Neutrophil (primary cell): Measurements from ENCODE around the gene ITGA7.
A peak's percentile ranks its signal among the peaks of the same experiment; 100 is the strongest.

Experiments used
- H3K27ac ChIP-seq: fragments of 200-600 bp; sonication (generic); 2 replicates; pipeline ENCODE4 v1.5.1; 2016; ENCODE audit warnings: mild to moderate bottlenecking, moderate library complexity
- H3K27me3 ChIP-seq: fragments of 200-600 bp; sonication (generic); 2 replicates; pipeline ENCODE4 v1.6.0; 2016; ENCODE audit warnings: mild to moderate bottlenecking
- H3K36me3 ChIP-seq: fragments of 200-600 bp; sonication (generic); 2 replicates; pipeline ENCODE4 v1.5.1; 2017
- H3K4me1 ChIP-seq, 2 experiments: fragments of 200-600 bp in 1 of 2; sonication (generic) in 1 of 2; 1 replicate in 1 of 2; 2 replicates in 1 of 2; pipeline versions ENCODE4 v1.5.1 to v1.6.1; 2013 to 2016; ENCODE audit warnings: low read depth in 1 of 2, low read length in 1 of 2, mild to moderate bottlenecking in 1 of 2, moderate library complexity in 1 of 2; ENCODE audit not compliant: control insufficient read depth in 1 of 2, insufficient read depth in 1 of 2
- H3K4me3 ChIP-seq, 2 experiments: fragments of 200-600 bp in 1 of 2; sonication (generic) in 1 of 2; 1 replicate in 1 of 2; 2 replicates in 1 of 2; pipeline ENCODE4 v1.5.1; 2013 to 2016; ENCODE audit warnings: low read depth in 1 of 2, low read length in 1 of 2, mild to moderate bottlenecking in 1 of 2, moderate library complexity in 1 of 2
- H3K9me3 ChIP-seq: fragments of 200-600 bp; sonication (generic); 2 replicates; pipeline ENCODE4 v1.5.1; 2016
- TF ChIP-seq, protein P1 (sequence below): fragments of 200-600 bp; sonication (generic); IDR thresholded peaks from 2 replicates; pipeline ENCODE4 v1.5.1; 2016; ENCODE audit warnings: antibody characterized with exemption

The ITGA7 gene, protein sequence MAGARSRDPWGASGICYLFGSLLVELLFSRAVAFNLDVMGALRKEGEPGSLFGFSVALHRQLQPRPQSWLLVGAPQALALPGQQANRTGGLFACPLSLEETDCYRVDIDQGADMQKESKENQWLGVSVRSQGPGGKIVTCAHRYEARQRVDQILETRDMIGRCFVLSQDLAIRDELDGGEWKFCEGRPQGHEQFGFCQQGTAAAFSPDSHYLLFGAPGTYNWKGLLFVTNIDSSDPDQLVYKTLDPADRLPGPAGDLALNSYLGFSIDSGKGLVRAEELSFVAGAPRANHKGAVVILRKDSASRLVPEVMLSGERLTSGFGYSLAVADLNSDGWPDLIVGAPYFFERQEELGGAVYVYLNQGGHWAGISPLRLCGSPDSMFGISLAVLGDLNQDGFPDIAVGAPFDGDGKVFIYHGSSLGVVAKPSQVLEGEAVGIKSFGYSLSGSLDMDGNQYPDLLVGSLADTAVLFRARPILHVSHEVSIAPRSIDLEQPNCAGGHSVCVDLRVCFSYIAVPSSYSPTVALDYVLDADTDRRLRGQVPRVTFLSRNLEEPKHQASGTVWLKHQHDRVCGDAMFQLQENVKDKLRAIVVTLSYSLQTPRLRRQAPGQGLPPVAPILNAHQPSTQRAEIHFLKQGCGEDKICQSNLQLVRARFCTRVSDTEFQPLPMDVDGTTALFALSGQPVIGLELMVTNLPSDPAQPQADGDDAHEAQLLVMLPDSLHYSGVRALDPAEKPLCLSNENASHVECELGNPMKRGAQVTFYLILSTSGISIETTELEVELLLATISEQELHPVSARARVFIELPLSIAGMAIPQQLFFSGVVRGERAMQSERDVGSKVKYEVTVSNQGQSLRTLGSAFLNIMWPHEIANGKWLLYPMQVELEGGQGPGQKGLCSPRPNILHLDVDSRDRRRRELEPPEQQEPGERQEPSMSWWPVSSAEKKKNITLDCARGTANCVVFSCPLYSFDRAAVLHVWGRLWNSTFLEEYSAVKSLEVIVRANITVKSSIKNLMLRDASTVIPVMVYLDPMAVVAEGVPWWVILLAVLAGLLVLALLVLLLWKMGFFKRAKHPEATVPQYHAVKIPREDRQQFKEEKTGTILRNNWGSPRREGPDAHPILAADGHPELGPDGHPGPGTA

DNA sequence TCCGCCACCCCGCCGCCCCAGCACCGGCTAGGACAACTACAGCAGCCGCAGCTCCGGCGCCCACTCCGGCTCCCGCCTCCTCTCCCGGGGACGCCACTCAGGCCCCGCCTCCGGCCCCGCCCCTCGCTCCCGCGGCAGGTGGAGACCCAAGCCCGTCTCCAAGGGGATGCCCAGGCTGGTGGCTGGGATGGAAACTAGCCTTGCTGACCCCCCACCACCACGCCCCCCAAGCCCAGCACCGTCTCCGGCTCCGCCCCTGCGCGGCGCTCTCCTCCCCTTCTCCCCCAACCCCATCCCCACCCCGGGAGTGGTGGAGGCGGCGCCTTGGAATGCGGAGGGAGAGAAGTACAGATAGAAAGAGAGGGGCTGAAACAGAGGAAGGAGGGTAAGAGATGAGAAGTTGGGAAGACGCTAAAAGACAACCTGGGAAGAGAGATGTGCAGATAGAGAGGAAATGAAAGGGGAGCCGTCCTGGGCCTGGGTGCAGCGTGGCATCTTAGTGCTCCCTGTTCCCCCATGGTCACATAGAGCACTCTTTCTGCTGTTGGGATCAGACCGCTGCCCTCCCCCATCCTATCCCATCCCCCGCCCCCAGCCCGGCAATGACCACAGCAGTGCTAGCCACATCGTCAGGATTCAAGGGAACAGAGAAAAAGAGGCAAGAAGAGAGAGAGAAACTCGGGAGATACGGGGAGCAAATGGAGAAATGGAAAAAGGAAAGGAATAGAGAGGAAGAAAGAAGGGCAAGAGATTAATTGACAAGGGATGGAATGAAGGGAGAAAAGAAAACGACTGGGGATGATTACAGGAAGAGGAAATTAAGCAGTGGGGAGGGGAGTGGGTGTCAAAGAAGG lies at the start of gene ITGA7:
ITGA7 (minus strand) TSS at position 64 of the 854 bp plus-strand sequence. CDS start 222 bp downstream, outside the sequence.
- peaks cover 21% of the 10 kb centered on the region for H3K27me3 ChIP-seq
- H3K27ac ChIP-seq = no peak within 1 kb of the TSS
- no peaks in the 10 kb centered on the region for H3K36me3 ChIP-seq
- H3K4me1 ChIP-seq = peaks cover 17 to 20% of the 10 kb centered on the region in 2 experiments
- no peaks in the 10 kb centered on the region for H3K9me3 ChIP-seq
- TF ChIP-seq, protein P1, sequence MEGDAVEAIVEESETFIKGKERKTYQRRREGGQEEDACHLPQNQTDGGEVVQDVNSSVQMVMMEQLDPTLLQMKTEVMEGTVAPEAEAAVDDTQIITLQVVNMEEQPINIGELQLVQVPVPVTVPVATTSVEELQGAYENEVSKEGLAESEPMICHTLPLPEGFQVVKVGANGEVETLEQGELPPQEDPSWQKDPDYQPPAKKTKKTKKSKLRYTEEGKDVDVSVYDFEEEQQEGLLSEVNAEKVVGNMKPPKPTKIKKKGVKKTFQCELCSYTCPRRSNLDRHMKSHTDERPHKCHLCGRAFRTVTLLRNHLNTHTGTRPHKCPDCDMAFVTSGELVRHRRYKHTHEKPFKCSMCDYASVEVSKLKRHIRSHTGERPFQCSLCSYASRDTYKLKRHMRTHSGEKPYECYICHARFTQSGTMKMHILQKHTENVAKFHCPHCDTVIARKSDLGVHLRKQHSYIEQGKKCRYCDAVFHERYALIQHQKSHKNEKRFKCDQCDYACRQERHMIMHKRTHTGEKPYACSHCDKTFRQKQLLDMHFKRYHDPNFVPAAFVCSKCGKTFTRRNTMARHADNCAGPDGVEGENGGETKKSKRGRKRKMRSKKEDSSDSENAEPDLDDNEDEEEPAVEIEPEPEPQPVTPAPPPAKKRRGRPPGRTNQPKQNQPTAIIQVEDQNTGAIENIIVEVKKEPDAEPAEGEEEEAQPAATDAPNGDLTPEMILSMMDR = no peak
- peak within 1 kb of the TSS; percentile 59 to 85 for H3K4me3 ChIP-seq

DNA sequence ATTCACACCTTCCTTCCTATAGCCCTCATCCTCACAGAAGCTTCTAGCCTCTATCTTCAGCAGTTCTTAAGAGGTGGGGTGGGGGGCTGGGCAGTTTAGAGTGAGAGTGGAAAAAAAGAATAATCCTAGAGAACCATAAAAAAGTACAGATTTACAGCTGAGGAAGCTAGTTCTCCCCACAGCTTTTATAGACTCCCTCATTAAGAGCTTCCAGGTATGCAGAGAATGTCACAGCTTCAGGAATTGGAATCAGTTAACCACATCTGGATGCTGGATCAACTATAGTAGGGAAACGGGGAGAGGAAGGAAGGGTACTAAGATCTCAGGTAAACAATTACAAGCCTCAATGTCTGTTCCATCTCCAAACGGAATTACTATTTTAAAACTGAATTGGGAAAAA lies 47.5 kb upstream of the ITGA7 start:
- Histone ChIP-seq H3K4me1 (no peaks in the 10 kb centered on the region), H3K27me3 (no peaks in the 10 kb centered on the region), H3K4me3 (no peak overlapping the region), H3K9me3 (no peaks in the 10 kb centered on the region), H3K36me3 (peaks cover 94% of the 10 kb centered on the region), H3K27ac (no peak overlapping the region)
- TF ChIP-seq, protein P1 = no peak

DNA sequence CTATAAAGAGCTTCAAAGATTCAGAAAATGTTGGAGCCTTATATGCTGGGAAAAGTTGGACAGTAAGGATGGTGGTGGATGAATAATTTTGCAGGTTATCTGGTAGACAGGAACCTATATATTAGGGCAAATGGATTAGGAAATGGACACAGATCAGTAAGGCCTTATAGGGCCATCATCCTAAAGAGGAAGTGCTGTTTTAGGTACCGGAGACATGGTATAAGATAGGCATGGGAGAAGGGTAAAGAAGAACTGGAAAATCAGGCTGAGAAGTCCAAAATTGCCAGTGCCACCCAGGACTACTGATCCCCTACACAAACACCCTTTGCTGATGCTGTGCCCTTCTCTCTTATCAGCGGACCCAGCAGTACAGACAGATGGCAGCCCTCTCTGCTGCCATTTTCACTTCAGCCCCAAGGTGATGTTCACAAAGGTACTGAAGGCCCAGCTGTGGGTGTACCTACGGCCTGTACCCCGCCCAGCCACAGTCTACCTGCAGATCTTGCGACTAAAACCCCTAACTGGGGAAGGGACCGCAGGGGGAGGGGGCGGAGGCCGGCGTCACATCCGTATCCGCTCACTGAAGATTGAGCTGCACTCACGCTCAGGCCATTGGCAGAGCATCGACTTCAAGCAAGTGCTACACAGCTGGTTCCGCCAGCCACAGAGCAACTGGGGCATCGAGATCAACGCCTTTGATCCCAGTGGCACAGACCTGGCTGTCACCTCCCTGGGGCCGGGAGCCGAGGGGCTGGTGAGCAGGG lies 40.7 kb upstream of the ITGA7 start:
- Histone ChIP-seq H3K4me1 (peaks cover 9 to 10% of the 10 kb centered on the region in 2 experiments), H3K27me3 (peaks cover 36% of the 10 kb centered on the region)
- TF ChIP-seq, protein P1 = no peak

DNA sequence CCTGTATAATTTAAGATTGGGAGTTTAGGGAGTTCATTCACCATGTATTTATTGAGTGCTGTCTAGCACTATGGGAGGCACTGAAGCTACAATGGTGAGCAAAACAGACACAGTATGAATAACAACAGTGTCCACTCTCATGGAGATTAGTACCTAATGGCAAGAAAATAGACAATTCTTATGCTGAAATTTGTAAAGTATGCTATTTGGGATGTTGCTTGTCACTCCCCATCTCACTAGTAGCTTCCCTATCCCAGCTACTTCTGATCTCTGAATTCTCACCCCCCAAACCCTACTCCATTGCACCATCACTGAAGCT lies 39.2 kb upstream of the ITGA7 start:
- no peak overlapping the region for H3K4me3 ChIP-seq
- TF ChIP-seq, protein P1 = no peak
- peaks cover 18% of the 10 kb centered on the region for H3K36me3 ChIP-seq
- no peaks in the 10 kb centered on the region for H3K9me3 ChIP-seq
- peaks cover 51% of the 10 kb centered on the region for H3K27me3 ChIP-seq
- peaks cover 14 to 15% of the 10 kb centered on the region in 2 experiments for H3K4me1 ChIP-seq
- no peak overlapping the region for H3K27ac ChIP-seq

More for the DNA sequence above, 40.7 kb upstream of the ITGA7 start:
- no peak overlapping the region for H3K27ac ChIP-seq
- no peaks in the 10 kb centered on the region for H3K9me3 ChIP-seq
- peaks cover 33% of the 10 kb centered on the region for H3K36me3 ChIP-seq
- H3K4me3 ChIP-seq = no peak overlapping the region
